NCI-H460 (cell line): ENCODE measurements around the gene MT1B. TPM values are rescaled to one million over a fixed set of nuclear protein-coding genes. Genes with fewer than 3 reads are reported as not detected.
"Not testable (repeated sequence)": the region's sequence is repeated elsewhere in the genome, so short reads cannot be mapped to it uniquely, and the experiment has no call there.

ENCODE experiments used
- DNase-seq: peaks from one replicate; pipeline ENCODE4 v3.0.0-alpha.2; 2016; ENCODE audit warnings: low read depth; ENCODE audit errors: extremely low read depth
- total RNA-seq: library from RNA; depleted of rRNA; stranded (reverse); fragments of >200 nt; shearing (Covaris generic); gene quantifications from 2 replicates; pipeline ENCODE4 v1.2.3, GENCODE V29; 2014

MT1B gene
- total RNA-seq, 1 experiment from 2014 or later = not detected

DNA sequence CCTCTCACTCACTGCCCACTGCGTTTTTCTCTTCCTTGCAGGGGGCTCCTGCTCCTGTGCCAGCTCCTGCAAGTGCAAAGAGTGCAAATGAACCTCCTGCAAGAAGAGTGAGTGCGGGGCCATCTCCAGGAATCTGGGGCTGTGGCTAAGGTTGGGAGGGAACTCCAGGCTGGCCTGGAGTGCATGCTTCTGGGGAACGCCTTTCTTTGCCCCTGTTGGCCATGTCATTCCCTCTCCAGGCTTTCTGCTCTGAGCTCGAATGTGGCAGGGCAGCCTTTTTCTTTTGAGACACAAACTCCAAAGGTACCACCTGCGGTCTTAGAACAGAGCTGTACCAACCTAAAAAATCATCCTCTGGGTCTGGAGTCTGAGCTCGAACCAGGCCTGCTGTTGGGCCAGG is 33.5 kb upstream of the MT1B start:
- no peak for DNase-seq

DNA sequence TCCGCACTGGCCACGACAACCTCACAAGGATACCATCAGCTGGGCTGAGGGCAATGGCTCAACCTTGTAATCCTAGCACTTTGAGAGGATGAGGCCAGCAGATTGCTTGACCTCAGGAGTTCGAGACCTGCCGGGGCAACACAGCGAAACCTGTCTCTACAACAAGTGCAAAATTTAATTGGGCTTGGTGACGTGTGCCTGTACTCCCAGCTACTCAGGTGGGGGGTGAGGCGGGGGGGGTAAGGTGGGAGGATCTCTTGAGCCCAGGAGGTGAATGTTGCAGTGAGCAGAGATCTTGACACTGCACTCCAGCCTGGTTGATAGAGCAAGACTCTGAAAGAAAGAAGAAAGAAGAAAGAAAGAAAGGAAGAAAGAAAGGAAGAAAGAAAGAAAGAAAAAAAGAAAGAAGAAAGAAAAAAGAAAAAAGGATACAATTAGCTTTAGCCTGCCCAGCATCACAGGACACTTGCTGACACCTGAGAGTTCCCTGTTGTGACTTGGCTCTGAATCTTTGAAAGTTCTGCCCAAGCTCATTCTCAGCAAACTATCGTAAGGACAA is 31.3 kb upstream of the MT1B start:
- DNase-seq = no peak

DNA sequence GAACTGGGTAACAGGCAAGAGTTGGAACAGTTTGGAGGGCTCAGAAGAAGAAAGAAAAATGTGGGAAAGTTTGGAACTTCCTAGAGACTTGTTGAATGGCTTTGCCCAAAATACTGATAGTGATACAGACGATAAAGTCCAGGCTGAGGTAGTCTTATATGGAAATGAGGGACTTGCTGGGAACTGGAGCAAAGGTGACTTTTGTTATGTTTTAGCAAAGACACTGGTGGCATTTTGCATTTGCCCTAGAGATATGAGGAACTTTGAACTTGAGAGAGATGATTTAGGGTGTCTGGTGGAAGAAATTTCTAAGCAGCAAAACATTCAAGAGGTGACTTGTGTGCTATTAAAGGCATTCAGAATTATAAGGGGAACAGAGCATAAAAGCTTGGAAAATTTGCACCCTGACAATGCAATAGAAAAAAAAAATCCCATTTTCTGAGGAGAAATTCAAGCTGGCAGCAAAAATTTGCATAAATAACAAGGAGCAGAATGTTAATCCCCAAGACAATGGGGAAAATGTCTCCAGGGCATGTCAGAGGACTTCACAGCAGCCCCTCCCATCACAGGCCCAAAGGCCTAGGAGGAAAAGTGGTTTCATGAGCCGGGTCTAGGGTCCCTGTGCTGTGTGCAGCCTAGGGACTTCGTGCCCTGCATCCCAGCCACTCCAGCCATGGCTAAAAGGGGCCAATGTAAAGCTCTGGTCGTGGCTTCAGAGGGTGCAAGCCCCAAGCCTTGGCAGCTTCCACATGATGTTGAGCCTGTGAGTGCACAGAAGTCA is 29.8 kb upstream of the MT1B start:
- DNase-seq = not testable (repeated sequence)

DNA sequence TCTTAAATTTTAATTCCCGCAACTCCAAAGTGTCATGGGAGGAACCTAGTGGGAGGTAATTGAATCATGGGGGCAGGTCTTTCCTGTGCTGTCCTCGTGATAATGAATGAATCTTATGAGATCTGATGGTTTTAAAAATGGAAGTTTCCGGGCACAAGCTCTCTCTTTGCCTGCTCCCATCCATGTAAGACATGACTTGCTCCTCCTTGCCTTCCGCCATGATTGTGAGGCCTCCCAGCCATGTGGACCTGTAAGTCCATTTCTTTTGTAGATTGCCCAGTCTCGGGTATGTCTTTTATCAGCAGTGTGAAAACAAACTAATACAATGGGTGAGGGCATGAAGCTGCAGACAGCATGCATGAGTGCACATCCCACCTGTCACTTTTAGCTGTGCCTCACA is 28.5 kb upstream of the MT1B start:
- not testable (repeated sequence) for DNase-seq

DNA sequence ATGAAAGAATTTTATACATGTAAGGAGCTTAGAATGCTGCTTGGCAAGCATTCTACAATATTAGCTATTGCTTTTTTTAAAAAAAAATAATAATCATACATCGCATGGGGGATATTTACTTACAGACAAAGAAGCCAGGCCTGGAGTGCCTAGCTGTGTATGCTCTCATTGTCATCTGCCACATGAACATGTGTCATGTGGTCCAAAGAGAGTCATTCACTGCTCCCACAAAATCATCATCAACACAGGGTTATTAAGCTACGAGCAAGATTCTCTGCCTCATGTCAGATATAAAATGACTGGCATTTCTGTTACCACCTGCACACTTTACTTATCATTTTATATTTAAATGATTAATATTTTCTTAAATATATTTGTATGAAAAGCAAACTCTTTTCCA is 28.0 kb upstream of the MT1B start:
- DNase-seq = no peak

DNA sequence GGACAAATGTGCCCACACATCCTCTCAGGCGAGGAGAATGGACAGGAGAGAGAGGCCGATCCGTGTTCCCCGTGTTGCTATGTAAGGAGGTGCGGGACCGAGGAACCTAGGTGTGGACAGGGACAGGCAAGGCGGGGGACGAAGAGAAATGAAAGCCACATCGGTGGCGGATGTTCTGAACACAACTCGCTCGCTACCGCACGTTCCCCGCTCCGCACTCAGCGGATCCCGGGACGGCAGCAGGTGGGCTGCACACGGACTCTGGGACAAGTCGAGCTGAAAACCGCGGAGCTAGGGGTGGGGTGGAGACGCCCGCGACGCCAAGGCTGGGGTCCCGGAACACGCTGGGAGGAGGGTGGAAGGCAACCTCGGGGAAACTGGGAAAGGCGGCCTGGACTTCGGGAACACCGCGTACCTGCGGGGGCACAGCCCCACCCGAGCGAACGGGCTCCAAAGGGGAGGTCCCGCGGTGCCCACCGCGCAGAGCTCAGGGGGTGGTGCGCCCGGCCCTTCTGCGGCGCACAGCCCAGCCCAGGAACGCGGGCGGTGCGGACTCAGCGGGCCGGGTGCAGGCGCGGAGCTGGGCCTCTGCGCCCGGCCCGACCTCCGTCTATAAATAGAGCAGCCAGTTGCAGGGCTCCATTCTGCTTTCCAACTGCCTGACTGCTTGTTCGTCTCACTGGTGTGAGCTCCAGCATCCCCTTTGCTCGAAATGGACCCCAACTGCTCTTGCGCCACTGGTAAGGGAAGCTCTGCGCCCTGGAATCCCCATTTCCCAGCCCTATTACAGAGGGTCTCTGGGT is 26.3 kb upstream of the MT1B start, which contains the start of gene MT1E:
Gene MT1E (plus strand): TSS at position 642 of the 803 bp plus-strand sequence. CDS start 71 bp downstream, at position 713.
- no peak for DNase-seq

DNA sequence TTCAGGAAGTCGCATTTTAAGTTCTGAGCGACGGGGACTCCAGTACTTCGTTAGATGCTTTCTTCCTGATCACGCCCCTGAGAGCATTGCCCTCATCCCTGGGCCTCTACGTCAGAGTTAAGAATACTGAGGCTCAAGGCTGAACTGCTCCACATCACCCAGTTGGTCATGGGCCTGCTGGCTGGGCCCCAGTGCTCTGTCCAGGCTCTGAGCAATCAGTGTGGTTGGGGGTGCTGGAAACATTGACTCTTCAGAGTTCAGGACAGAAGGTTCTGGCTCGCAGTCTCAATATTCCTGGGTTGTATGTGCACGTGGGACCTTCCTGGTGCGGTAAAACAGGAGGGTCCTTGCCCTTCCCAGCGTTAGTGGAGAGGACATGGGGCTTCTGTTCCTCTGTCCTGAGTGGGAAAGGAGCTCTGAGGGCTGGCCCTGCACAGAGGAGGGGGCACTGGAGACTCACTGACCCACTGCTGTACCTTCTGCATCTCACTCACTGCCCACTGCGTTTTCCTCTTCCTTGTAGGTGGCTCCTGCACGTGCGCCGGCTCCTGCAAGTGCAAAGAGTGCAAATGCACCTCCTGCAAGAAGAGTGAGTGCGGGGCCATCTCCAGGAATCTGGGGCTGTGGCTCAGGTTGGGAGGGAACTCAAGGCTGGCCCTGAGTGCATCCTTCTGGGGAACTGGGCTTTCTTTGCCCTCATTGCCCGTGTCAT is 25.6 kb upstream of the MT1B start:
- DNase-seq = no peak

DNA sequence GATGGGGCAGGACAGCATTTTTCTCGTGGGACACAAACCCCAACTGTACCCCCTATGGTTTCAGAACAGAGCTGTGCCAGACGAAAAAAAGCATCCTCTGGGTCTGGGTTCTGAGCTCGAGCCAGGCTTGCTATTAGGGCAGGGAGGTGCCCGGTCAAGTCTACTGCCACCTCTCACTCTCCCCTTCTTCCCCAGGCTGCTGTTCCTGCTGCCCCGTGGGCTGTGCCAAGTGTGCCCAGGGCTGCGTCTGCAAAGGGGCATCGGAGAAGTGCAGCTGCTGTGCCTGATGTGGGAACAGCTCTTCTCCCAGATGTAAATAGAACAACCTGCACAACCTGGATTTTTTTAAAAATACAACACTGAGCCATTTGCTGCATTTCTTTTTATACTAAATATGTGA is 25.0 kb upstream of the MT1B start:
- DNase-seq = no peak

DNA sequence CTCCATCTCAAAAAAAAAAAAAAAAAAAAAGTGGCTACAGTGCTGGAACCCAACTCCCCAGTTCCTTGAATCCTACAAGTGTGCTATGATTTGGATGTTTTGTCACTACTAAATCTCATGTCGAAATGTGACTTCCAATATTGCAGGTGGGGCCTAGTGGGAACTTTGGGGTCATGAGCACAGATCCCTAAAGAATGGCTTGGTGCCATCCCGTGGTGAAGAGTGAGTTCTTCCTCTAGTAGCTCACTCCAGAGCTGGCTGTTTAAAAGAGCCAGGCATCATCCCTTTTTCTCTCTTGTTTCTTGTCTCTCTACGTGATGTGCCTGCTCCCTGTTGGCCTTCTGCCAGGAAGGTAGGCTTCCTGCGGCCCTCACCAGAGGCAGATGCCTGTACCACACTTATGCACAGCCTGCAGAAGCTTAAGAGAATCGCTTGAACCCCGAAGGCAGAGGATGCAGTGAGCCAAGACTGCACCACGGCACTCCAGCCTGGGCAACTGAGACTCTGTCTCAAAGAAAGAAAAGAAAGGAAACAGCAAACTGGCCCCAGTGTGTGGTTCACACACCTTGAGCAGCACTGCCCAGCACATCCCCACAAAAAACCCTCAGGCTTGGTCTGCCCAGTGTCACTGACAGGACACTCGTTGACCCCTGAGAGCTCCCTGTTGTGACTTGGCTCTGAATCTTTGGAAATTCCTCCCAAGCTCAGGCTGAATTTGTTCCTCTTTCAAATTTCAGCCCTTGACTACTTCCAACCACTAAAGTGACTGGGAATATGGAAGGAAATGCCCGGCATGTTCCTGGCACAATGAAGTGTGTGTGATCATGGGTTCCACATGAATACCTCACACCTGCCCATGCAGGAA is 23.0 kb upstream of the MT1B start:
- no peak for DNase-seq

DNA sequence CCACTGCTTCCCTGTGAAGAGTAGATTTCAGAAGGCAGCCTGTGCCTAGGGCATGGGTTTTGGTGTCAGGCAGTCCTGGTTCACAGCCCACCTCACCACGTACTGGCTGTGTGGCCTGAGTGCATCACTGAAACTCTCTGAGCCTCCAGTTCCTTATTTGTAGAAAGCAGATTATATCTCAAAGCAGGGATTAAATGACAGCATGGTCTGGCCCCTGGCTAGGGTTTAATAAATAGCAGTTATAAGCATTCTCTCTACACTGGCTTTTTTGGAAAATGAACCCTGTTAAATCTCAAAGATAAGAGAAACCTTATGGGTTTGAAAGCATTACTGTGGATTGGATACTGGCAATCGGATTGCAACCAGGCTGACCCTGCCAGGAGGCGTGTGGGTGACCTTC is 22.2 kb upstream of the MT1B start:
- DNase-seq = no peak

DNA sequence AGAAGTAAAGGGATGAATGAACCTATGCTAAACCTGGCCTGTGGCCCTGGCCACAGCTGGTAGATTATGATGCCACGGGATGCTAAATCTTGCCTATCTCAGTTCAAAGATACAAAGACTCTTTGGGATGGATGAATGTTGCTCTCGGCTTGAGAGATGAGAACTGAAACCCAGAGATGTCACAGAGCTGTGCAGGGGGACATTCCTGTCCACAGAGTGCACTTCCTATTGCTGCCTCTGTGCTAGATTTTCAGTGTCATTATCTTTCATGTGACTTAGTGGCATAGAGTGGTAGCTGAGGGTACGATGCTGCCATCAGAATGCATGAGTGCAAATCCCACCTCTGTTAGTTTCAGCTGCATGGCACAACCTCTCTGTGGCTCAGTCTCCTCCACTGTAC is 21.6 kb upstream of the MT1B start:
- no peak for DNase-seq

DNA sequence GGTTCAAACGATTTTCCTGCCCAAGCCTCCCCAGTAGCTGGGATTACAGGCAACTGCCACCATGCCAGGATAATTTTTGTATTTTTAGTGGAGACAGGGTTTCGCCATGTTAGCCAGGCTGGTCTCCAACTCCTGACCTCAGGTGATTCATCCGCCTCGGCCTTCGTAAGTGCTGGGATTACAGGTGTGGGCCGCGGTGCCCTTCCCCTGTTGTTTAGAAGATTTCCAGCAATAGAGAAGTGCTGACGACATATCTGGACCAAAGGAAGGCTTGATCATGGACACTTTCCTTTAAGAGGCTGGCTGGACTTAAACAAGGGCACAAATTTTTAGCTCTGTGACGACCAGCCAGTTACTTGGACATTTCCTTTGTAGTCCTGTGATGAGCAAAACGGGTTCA is 20.5 kb upstream of the MT1B start:
- no peak for DNase-seq

DNA sequence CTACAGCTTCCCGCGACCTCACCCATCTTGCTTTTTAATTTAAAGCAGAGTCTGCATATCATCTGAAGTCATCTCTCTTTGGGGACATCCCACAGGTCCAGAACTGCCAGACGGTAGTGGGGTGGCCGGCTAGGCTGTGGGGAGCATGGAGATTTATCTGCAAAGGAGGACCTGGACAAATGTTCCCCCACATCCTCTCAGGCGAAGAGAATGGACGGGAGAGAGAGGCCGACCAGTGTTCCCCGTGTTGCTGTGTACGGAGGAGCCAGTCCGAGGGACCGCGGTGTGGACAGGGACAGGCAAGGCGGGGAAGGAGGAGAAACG is 19.9 kb upstream of the MT1B start:
- DNase-seq = no peak

DNA sequence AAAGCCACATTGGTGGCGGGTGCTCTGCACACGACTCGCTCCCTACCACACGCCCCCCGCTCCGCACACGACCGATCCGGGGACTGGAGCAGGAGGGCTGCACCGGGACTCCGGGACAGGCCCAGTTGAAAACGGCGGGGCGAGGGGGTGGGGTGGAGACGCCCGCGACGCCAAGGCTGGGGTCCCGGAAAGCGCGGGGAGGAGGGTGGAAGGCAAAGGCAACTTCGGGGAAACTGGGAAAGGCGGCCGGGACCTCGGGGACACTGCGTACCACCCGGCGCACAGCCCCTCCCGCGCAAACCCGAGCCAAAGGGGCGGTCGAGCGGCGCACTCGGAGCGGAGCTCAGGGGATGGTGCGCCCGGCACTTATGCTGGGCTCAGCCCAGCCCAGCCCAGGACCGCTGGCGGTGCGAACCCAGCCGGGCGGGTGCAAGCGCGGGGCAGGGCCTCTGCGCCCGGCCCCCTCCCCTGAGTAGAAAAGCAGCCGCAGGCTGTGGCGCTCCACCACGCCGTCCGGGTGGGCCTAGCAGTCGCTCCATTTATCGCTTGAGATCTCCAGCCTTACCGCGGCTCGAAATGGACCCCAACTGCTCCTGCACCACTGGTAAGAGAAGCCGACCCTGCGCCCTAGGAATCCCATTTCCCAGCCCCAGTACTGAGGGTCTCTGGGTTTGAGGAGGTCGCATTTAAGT is 19.4 kb upstream of the MT1B start, which contains the start of gene MT1M:
Gene MT1M (plus strand): TSS at position 504 of the 692 bp plus-strand sequence. CDS start 73 bp downstream, at position 577.
- no peak for DNase-seq

DNA sequence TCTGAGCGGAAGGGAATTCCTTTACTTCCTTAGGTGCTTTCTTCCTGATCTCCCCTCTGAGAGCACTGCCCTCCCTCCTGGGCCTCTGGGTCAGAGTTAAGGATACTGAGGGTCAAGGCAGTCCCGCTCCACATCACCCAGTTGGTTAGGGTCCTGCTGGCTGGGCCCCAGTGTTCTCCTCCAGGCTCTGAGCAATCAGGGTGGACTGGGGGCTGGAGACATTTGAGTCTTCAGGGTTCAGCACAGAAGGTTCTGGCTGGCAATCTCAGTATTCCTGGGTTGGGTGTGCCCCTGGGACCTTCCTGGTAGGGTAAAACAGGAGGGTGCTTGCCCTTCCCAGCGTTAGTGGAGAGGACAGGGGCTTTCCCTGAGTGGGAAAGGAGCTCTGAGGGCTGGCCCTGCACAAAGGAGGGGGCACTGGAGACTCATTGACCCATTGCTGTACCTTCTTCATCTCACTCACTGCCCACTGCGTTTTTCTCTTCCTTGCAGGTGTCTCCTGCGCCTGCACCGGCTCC is 18.8 kb upstream of the MT1B start:
- DNase-seq = no peak

DNA sequence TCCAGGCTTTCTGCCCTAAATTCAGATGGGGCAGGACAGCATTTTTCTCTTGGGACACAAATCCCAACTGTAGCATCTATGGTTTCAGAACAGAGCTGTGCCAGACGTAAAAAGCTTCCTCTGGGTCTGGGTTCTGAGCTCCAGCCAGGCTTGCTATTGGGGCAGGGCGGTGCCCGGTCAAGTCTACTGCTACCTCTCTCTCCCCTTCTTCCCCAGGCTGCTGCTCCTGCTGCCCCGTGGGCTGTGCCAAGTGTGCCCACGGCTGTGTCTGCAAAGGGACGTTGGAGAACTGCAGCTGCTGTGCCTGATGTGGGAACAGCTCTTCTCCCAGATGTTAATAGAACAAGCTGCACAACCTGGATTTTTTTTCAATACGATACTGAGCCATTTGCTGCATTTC is 18.2 kb upstream of the MT1B start:
- DNase-seq = no peak

DNA sequence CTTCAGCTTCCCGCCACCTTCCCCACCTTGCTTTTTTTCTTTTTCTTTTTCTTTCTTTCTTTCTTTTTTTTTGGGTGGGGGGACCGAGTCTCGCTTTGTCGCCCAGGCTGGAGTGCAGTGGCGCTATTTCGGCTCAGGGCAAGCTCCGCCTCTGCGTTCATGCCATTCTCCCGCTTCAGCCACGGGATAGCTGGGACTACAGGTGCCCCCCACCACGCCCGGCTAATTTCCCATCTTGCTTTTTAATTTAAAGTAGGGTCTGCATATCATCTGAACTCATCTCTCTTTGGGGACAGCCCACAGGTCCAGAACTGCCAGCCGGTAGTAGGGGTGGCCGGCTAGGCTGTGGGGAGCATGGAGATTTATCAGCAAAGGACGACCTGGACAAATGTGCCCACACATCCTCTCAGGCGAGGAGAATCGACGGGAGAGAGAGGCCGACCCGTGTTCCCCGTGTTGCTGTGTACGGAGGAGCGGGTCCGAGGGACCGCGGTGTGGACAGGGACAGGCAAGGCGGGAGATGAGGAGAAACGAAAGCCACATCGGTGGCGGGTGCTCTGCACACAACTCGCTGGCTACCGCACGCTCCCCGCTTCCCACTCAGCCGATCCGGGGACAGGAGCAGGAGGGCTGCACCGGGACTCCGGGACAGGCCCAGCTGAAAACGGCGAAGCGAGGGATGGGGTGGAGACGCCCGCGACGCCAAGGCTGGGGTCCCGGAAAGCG is 16.8 kb upstream of the MT1B start:
- DNase-seq = no peak

DNA sequence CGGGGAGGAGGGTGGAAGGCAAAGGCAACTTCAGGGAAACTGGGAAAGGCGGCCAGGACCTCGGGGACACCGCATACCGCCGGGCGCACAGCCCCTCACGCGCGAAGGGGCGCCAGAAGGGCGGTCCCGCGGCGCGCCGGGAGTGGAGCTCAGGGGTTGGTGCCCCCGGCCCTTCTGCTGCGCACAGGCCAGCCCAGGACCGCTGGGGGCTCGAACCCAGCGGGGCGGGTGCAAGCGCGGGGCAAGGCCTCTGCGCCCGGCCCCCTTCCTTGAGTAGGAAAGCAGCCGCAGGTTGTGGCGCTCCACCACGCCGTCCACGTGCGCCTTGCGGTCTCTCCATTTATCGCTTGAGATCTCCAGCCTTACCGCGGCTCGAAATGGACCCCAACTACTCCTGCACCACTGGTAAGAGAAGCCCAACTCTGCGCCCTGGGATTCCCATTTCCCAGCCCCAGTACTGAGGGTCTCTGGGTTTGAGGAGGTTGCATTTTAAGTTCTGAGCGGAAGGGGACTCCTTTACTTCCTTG is 16.2 kb upstream of the MT1B start:
- no peak for DNase-seq
